HepG2 (cell line): ENCODE results near the gene MT1M. TPM values are rescaled to one million over a fixed set of nuclear protein-coding genes. Genes with fewer than 3 reads are reported as not detected.
A peak's percentile ranks its signal among the peaks of the same experiment; 100 is the strongest.

Experiments
- ARID5B ChIP-seq: IDR thresholded peaks from 2 replicates; pipeline ENCODE4 v1.4.0; 2020; ENCODE audit warnings: mild to moderate bottlenecking, missing genetic modification reagents
- CENPT ChIP-seq: sonication (generic); formaldehyde crosslinking; IDR thresholded peaks from 2 replicates; pipeline ENCODE4 v1.8.0; 2022; ENCODE audit warnings: low read depth, mild to moderate bottlenecking, moderate library complexity, missing genetic modification reagents
- ESRRA ChIP-seq: sonication (generic); formaldehyde crosslinking; IDR thresholded peaks from 2 replicates; pipeline ENCODE4 v1.5.1; 2020; ENCODE audit warnings: mild to moderate bottlenecking, low read depth, missing genetic modification reagents
- LCORL ChIP-seq, 2 experiments: fragments of 450-650 bp in 1 of 2; sonication (generic) in 1 of 2; formaldehyde crosslinking in 1 of 2; IDR thresholded peaks; 2 replicates each; pipeline versions ENCODE4 v1.5.0 to v1.6.1; 2017 to 2020; ENCODE audit warnings: antibody characterized with exemption in 1 of 2, missing genetic modification reagents in 1 of 2
- MXI1 ChIP-seq: IDR thresholded peaks from 3 replicates; pipeline ENCODE4 v1.6.1; 2012; ENCODE audit warnings: low read depth, low read length, inconsistent platforms, borderline replicate concordance
- NCOR1 ChIP-seq: fragments of 200-600 bp; sonication (generic); IDR thresholded peaks from 2 replicates; pipeline ENCODE4 v1.7.0; 2017; ENCODE audit warnings: antibody characterized with exemption, low read length, borderline replicate concordance
- NKX3-1 ChIP-seq: sonication (generic); formaldehyde crosslinking; IDR thresholded peaks from 2 replicates; pipeline ENCODE4 v1.5.0; 2020; ENCODE audit warnings: missing genetic modification reagents
- PCBP1 ChIP-seq: fragments of 200-400 bp; formaldehyde crosslinking; IDR thresholded peaks from 2 replicates; pipeline ENCODE4 v1.6.1; 2017; ENCODE audit warnings: mild to moderate bottlenecking, low read depth, low read length, borderline replicate concordance
- RAD51 ChIP-seq: fragments of 450-650 bp; IDR thresholded peaks from 2 replicates; pipeline ENCODE4 v1.6.1; 2016; ENCODE audit warnings: borderline replicate concordance
- SIX1 ChIP-seq: sonication (generic); formaldehyde crosslinking; IDR thresholded peaks from 2 replicates; pipeline ENCODE4 v1.4.0; 2020; ENCODE audit warnings: missing genetic modification reagents, borderline replicate concordance
- TERF1 ChIP-seq: sonication (generic); formaldehyde crosslinking; IDR thresholded peaks from 2 replicates; pipeline ENCODE4 v1.8.0; 2022; ENCODE audit warnings: mild to moderate bottlenecking, missing genetic modification reagents, moderate library complexity
- ZFP37 ChIP-seq: sonication (generic); formaldehyde crosslinking; IDR thresholded peaks from 2 replicates; pipeline ENCODE4 v1.4.0; 2020; ENCODE audit warnings: missing genetic modification reagents, borderline replicate concordance
- ZFP82 ChIP-seq: sonication (generic); formaldehyde crosslinking; IDR thresholded peaks from 2 replicates; pipeline ENCODE4 v1.5.1; 2020; ENCODE audit warnings: mild to moderate bottlenecking, missing genetic modification reagents, borderline replicate concordance
- ZNF468 ChIP-seq: sonication (generic); formaldehyde crosslinking; IDR thresholded peaks from 2 replicates; pipeline ENCODE4 v1.8.0; 2022; ENCODE audit warnings: mild to moderate bottlenecking, moderate library complexity, missing genetic modification reagents
- ZNF558 ChIP-seq: sonication (generic); formaldehyde crosslinking; IDR thresholded peaks from 2 replicates; pipeline ENCODE4 v1.9.0; 2022; ENCODE audit warnings: mild to moderate bottlenecking, missing genetic modification reagents, borderline replicate concordance
- ZNF563 ChIP-seq: sonication (generic); formaldehyde crosslinking; IDR thresholded peaks from 2 replicates; pipeline ENCODE4 v1.8.0; 2022; ENCODE audit warnings: mild to moderate bottlenecking, moderate library complexity, missing genetic modification reagents
- ZNF703 ChIP-seq: sonication (generic); formaldehyde crosslinking; IDR thresholded peaks from 2 replicates; pipeline ENCODE4 v1.5.1; 2020; ENCODE audit warnings: missing genetic modification reagents, mild to moderate bottlenecking, moderate library complexity, borderline replicate concordance
- ZNF746 ChIP-seq: sonication (generic); formaldehyde crosslinking; IDR thresholded peaks from 2 replicates; pipeline ENCODE4 v1.8.0; 2022; ENCODE audit warnings: mild to moderate bottlenecking, missing genetic modification reagents
- ZNF788 ChIP-seq: sonication (generic); formaldehyde crosslinking; IDR thresholded peaks from 2 replicates; pipeline ENCODE4 v1.5.0; 2020; ENCODE audit warnings: mild to moderate bottlenecking, missing genetic modification reagents, borderline replicate concordance
- polyA plus RNA-seq, 8 experiments: library from polyadenylated mRNA; depleted of rRNA in 3 of 8; stranded (reverse) in 7 of 8; unstranded in 1 of 8; fragments of >200 nt; fragmentation: Illumina TruSeq in 4 of 8; extraction: Trizol in 4 of 8; gene quantifications; 2 replicates each; pipeline versions ENCODE4 v1.2.1 to v1.2.3, GENCODE V29; 2011 to 2016; ENCODE audit warnings: low read depth in 4 of 8, missing spikeins in 1 of 8, mixed read lengths in 1 of 8; ENCODE audit not compliant: insufficient read depth in 1 of 8
- total RNA-seq, 5 experiments: library from RNA; depleted of rRNA; stranded (reverse); fragments of >200 nt; fragmentation: Illumina TruSeq; extraction: Trizol; gene quantifications; 2 replicates each; pipeline ENCODE4 v1.2.3, GENCODE V29; 2016; ENCODE audit warnings: low read depth in 1 of 5
- TF ChIP-seq, protein P1 (sequence below): sonication (generic); formaldehyde crosslinking; IDR thresholded peaks from 2 replicates; pipeline ENCODE4 v1.8.1; 2023; ENCODE audit warnings: mild to moderate bottlenecking, inconsistent platforms, moderate library complexity, missing genetic modification reagents, borderline replicate concordance
- TF ChIP-seq, protein P2 (sequence below): sonication (generic); formaldehyde crosslinking; conservative IDR thresholded peaks from 2 replicates; pipeline ENCODE4 v1.4.0; 2020; ENCODE audit warnings: missing genetic modification reagents

The MT1M gene
- total and polyA plus RNA-seq, 2 of the 13 experiments (the other 11 are each of a cell fraction or from before 2014, with no cell fraction given), result 4.6 TPM; not detected in 1

GRCh38 chr16:56657555-56658326 is 25.3 kb downstream of the MT1M start, which contains the start of gene MT1F (continued):
- TF ChIP-seq, protein P1, sequence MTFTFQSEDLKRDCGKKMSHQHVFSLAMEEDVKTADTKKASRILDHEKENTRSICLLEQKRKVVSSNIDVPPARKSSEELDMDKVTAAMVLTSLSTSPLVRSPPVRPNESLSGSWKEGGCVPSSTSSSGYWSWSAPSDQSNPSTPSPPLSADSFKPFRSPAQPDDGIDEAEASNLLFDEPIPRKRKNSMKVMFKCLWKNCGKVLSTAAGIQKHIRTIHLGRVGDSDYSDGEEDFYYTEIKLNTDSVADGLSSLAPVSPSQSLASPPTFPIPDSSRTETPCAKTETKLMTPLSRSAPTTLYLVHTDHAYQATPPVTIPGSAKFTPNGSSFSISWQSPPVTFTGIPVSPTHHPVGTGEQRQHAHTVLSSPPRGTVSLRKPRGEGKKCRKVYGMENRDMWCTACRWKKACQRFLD (CRISPR knock-in tag), result peak; percentile 28; the same call in 1 of the 2 replicates
- TF ChIP-seq ZNF563 (CRISPR knock-in tag), result peak; percentile 76; the same call in 1 of the 2 replicates
- TF ChIP-seq ZNF468, result no peak
- no peak for TF ChIP-seq ZFP82
- TF ChIP-seq NCOR1, result no peak
- TF ChIP-seq NKX3-1 (CRISPR knock-in tag), result no peak
- no peak for TF ChIP-seq ZNF746
- TF ChIP-seq ZNF788, result peak; percentile 61; the same call in 1 of the 2 replicates
- TF ChIP-seq, protein P2, sequence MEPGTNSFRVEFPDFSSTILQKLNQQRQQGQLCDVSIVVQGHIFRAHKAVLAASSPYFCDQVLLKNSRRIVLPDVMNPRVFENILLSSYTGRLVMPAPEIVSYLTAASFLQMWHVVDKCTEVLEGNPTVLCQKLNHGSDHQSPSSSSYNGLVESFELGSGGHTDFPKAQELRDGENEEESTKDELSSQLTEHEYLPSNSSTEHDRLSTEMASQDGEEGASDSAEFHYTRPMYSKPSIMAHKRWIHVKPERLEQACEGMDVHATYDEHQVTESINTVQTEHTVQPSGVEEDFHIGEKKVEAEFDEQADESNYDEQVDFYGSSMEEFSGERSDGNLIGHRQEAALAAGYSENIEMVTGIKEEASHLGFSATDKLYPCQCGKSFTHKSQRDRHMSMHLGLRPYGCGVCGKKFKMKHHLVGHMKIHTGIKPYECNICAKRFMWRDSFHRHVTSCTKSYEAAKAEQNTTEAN (CRISPR knock-in tag), result 0 out of 2 replicates have a peak, but pooled peaks have one; percentile 43
- no peak for TF ChIP-seq TERF1 (CRISPR knock-in tag)
- no peak for TF ChIP-seq PCBP1
- TF ChIP-seq LCORL (IDR thresholded peaks at IDR 0.05), result no peak
- peak; percentile 31; the same call in 1 of the 2 replicates for TF ChIP-seq LCORL (CRISPR knock-in tag; IDR thresholded peaks at IDR 0.05)
- no peak for TF ChIP-seq ZNF558 (CRISPR knock-in tag)
- TF ChIP-seq RAD51, result no peak
- no peak for TF ChIP-seq CENPT (CRISPR knock-in tag)
- TF ChIP-seq MXI1, result 0 out of 3 replicates have a peak, but pooled peaks have one; percentile 3
- no peak for TF ChIP-seq ZNF703 (CRISPR knock-in tag)
- no peak for TF ChIP-seq SIX1 (CRISPR knock-in tag)
- TF ChIP-seq ARID5B (CRISPR knock-in tag), result no peak; the same call in 1 of the 2 replicates
- TF ChIP-seq ZFP37 (CRISPR knock-in tag), result 0 out of 2 replicates have a peak, but pooled peaks have one; percentile 63
- peak; percentile 86; the same call in 1 of the 2 replicates for TF ChIP-seq ESRRA (CRISPR knock-in tag)
